ENCODE measurements around the gene SNX6.

DNA sequence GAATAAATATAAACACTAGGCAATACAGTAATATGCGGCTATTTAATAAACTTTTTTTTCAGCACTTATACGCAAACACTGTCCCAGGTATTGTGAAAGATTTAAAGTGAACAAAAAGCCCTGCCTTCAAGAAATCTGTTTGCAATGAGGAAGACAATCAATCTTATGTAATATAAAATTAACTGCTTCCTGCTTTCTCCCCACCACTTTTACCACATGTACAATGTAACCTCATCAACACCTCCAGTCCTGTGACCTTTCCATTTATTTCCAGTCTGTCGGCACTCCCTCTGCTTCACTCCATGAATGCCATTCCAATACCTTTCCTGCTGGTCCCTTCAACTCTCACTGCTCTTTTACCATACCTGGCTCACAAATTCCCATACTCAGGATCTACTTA, 10.5 kb downstream of the SNX6 start:
- TF ChIP-seq, protein P1, sequence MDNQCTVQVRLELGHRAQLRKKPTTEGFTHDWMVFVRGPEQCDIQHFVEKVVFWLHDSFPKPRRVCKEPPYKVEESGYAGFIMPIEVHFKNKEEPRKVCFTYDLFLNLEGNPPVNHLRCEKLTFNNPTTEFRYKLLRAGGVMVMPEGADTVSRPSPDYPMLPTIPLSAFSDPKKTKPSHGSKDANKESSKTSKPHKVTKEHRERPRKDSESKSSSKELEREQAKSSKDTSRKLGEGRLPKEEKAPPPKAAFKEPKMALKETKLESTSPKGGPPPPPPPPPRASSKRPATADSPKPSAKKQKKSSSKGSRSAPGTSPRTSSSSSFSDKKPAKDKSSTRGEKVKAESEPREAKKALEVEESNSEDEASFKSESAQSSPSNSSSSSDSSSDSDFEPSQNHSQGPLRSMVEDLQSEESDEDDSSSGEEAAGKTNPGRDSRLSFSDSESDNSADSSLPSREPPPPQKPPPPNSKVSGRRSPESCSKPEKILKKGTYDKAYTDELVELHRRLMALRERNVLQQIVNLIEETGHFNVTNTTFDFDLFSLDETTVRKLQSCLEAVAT (IDR thresholded peaks at IDR 0.05): no peak
- TF ChIP-seq FOXM1 (IDR thresholded peaks at IDR 0.05; ENCODE audit: low read depth, low read length) (no peak), ESRRA (IDR thresholded peaks at IDR 0.05; ENCODE audit: low read length) (no peak), SMC3 (IDR thresholded peaks at IDR 0.05; ENCODE audit: borderline replicate concordance, low read length) (no peak), ETV6 (conservative IDR thresholded peaks at IDR 0.05 in 1 of 2, IDR thresholded peaks at IDR 0.05 in 1 of 2; ENCODE audit: borderline replicate concordance in 1 of 2, low read depth in 1 of 2) (no peak), MYC (IDR thresholded peaks at IDR 0.05; ENCODE audit: insufficient read depth, insufficient read length, insufficient replicate concordance, low read length, severe bottlenecking) (no peak), ZZZ3 (IDR thresholded peaks at IDR 0.05; ENCODE audit: control insufficient read depth, insufficient read length, low read depth) (no peak), EZH2 (IDR thresholded peaks at IDR 0.05; ENCODE audit: borderline replicate concordance, control insufficient read depth, low read depth, low read length) (no peak), EP300 (IDR thresholded peaks at IDR 0.05; ENCODE audit: borderline replicate concordance in 1 of 2, control insufficient read depth in 1 of 2, low read depth in 2 of 2, low read length in 2 of 2) (no peak), KDM1A (IDR thresholded peaks at IDR 0.05; ENCODE audit: borderline replicate concordance) (no peak), HDAC6 (IDR thresholded peaks at IDR 0.05; ENCODE audit: unreplicated experiment) (no peak)
- TF ChIP-seq, protein P2, sequence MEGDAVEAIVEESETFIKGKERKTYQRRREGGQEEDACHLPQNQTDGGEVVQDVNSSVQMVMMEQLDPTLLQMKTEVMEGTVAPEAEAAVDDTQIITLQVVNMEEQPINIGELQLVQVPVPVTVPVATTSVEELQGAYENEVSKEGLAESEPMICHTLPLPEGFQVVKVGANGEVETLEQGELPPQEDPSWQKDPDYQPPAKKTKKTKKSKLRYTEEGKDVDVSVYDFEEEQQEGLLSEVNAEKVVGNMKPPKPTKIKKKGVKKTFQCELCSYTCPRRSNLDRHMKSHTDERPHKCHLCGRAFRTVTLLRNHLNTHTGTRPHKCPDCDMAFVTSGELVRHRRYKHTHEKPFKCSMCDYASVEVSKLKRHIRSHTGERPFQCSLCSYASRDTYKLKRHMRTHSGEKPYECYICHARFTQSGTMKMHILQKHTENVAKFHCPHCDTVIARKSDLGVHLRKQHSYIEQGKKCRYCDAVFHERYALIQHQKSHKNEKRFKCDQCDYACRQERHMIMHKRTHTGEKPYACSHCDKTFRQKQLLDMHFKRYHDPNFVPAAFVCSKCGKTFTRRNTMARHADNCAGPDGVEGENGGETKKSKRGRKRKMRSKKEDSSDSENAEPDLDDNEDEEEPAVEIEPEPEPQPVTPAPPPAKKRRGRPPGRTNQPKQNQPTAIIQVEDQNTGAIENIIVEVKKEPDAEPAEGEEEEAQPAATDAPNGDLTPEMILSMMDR (IDR thresholded peaks at IDR 0.05 in 2 of 3, conservative IDR thresholded peaks at IDR 0.05 in 1 of 3; ENCODE audit: control insufficient read depth in 2 of 3, extremely low read depth in 1 of 3, insufficient read depth in 1 of 3, low read depth in 3 of 3, low read length in 3 of 3): no peak
- TF ChIP-seq, protein P3, sequence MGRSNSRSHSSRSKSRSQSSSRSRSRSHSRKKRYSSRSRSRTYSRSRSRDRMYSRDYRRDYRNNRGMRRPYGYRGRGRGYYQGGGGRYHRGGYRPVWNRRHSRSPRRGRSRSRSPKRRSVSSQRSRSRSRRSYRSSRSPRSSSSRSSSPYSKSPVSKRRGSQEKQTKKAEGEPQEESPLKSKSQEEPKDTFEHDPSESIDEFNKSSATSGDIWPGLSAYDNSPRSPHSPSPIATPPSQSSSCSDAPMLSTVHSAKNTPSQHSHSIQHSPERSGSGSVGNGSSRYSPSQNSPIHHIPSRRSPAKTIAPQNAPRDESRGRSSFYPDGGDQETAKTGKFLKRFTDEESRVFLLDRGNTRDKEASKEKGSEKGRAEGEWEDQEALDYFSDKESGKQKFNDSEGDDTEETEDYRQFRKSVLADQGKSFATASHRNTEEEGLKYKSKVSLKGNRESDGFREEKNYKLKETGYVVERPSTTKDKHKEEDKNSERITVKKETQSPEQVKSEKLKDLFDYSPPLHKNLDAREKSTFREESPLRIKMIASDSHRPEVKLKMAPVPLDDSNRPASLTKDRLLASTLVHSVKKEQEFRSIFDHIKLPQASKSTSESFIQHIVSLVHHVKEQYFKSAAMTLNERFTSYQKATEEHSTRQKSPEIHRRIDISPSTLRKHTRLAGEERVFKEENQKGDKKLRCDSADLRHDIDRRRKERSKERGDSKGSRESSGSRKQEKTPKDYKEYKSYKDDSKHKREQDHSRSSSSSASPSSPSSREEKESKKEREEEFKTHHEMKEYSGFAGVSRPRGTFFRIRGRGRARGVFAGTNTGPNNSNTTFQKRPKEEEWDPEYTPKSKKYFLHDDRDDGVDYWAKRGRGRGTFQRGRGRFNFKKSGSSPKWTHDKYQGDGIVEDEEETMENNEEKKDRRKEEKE (IDR thresholded peaks at IDR 0.05): no peak
- TF ChIP-seq, protein P4, sequence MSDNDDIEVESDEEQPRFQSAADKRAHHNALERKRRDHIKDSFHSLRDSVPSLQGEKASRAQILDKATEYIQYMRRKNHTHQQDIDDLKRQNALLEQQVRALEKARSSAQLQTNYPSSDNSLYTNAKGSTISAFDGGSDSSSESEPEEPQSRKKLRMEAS (IDR thresholded peaks at IDR 0.05; ENCODE audit: low read depth, low read length): no peak
